Measurements from ENCODE around the gene MYB.
"Not testable (repeated sequence)": the region's sequence is repeated elsewhere in the genome, so short reads cannot be mapped to it uniquely, and the experiment has no call there.

Gene MYB

GRCh38 chr6:135221505-135221904 lies 40.4 kb downstream of the MYB start:
- no peak for DNase-seq (ENCODE audit: low read depth)

DNA sequence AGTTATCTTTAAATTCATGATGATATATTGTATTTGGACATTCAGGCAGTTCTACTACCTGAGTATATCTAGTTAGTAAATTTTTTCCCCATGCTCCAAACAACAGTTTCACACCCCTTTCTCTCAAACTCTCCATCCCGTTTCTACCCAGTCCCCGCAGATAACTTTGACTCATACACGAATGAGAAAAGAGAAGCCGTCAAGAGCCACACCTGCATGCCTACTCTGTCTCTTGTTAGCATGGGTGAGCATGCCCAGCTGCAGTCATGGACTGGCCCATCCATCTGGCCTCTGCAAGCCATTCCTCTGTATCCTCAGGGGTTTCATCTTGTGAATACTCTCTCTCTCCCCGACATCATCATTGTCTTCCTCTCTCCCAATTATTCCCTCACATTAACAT lies 41.5 kb downstream of the MYB start:
- no peak for DNase-seq (ENCODE audit: low read depth)

- no peak for DNase-seq (ENCODE audit: low read depth)
Observed at GRCh38 chr6:135224037-135224647, 43.0 kb downstream of the MYB start.

- no peak for DNase-seq (ENCODE audit: low read depth)
Observed at GRCh38 chr6:135225911-135226310, 44.8 kb downstream of the MYB start.

DNA sequence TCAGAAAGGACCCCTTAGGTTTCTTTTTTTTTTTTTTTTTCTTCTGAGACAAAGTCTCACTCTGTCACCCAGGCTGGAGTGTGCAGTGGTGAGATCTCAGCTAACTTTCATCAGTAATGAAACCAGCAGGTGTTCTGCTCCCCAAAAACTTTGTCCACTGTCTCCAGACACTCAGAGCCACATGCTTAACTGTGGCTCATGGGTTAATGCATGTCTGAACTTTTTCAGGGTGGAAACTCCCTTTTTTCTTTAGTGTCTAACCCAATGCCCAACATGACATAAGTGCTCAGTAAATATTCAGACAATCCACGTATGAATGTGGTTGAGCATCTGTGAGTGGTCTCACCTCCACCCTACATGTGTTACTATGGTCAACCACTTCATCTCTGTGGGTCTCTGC lies 45.4 kb downstream of the MYB start:
- DNase-seq (ENCODE audit: low read depth), result no peak

DNA sequence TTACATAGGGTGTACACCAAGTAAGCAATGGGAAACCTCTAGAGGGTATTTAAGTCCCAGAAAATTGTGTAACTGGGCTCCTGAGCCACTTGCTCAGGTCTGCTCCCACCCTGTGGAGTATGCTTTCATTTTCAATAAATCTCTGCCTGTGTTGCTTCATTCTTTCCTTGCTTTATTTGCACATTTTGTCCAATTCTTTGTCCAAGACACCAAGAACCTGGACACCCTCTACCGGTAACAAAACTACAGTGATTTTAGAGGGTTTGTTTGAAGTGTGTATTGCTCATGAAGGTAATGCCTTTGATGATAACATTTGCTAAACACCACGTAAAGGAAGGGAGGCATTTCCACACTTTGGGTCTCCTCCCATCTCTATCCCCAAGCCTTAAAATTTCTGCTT lies 46.2 kb downstream of the MYB start:
- DNase-seq (ENCODE audit: low read depth), result no peak

DNA sequence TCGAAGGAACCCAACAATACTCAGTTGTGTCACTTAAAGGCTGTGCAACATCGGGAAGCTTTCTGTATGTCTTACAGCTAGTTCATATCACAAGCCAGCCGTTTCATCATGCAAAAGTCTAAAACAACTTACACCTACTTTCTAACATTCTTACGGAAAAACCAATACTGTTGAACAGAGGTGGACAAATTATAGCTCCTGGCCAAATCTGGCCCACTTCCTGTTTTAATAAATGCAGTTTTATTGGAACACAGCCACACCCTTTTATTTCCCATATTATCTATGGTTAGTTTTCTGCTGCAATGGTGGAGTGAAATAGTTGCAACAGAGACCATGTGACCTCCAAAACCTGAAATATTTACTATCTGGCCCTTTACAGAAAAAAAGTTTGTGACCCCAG lies 46.6 kb downstream of the MYB start:
- DNase-seq (ENCODE audit: low read depth), result no peak

DNA sequence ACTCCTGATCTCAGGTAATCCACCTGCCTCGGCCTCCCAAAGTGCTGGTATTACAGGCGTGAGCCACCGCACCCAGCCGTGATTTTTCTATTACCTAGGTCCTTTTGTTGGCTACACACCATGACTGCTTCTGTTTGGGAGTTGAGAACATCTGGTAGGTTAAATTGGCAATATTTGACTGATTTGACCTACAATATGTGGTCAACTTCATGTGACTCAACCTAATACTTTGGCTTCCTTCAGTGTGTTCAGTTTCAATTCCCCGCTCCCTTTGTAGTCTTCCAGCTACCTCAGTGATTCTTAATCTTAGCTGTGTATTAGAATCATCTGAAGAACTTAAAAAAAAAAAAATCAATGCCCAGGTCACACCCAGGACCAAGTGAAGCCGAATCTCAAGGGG lies 47.4 kb downstream of the MYB start:
- no peak for DNase-seq (ENCODE audit: low read depth)

DNA sequence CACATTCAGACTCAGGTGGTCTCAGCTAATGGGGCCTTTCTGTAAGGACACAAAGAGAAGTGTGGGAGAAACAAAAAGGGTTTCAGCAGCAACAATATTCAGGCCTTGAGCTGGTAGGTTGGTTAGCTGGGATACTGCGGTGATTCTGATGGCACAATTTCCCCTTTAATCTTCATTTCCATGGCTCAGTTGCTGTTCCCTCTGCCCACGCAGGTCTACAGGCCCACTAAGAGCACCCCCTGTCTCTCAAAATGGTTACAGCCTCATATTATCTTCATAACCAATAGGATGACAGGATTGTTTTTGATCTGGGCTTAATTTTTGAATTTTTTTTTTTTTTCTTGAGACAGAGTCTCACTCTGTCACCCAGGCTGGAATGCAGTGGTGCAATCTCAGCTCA lies 48.9 kb downstream of the MYB start:
- no peak for DNase-seq (ENCODE audit: low read depth)

- peak; percentile 20 for DNase-seq (ENCODE audit: low read depth)
Observed at GRCh38 chr6:135230711-135231468, 49.8 kb downstream of the MYB start.

GRCh38 chr6:135231469-135231844 lies 50.3 kb downstream of the MYB start:
- DNase-seq (ENCODE audit: low read depth), result peak; percentile 56

- DNase-seq (ENCODE audit: low read depth), result no peak
Observed at GRCh38 chr6:135233686-135234491, 52.8 kb downstream of the MYB start.

DNA sequence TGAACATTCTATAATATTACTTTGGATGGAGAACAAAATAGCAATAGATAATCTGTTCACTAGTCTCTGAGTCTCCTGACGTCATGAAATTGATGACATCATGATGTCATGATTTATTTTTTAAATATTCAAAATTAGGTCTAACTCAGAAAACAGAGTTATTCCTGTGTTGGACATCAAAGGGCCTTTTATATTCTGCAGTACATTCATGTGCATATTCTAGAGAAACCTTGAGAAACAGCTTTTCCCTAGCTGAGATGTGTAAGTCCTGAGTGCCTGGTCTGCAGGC lies 53.3 kb downstream of the MYB start:
- no peak for DNase-seq (ENCODE audit: low read depth)

DNA sequence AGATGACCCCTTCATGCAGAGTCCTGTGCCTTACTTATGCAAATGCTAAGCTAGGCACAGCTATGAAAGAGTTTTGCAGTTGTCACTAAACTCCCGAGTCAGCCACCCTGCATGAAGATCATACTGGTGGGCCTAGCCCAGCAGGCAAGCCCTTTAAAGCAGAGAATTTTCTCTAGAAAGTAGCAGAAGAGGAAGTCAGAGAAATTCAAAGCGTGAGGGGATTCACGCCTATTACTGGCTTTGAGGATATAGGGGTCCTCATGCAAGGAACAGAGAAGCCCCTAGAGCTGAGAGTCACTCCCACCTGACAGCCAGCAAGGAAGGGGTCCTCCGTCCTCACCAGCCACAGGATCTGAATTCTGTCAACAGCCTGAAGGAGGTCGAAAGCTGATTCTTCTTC lies 54.6 kb downstream of the MYB start:
- DNase-seq (ENCODE audit: low read depth), result no peak

GRCh38 chr6:135236319-135236718 lies 55.2 kb downstream of the MYB start:
- DNase-seq (ENCODE audit: low read depth), result no peak

DNA sequence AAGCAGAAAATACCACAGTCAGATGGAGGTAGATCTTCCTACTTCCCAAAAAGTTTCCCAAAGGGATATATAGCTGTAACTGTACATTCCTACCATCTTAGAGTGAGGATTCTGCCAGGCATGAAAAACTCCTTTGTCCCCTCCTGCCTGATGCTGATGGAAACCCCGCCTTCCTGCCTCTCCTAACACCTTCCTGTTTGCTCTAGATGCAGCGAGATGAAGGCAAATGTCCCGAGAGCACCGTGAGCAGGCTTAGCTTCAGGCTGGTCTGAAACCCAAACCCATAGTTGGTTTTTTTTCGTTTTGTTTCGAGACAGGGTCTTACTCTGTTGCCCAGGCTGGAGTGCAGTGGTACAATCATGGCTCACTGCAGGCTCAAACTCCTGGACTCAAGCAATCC lies 55.6 kb downstream of the MYB start:
- DNase-seq (ENCODE audit: low read depth), result no peak

DNA sequence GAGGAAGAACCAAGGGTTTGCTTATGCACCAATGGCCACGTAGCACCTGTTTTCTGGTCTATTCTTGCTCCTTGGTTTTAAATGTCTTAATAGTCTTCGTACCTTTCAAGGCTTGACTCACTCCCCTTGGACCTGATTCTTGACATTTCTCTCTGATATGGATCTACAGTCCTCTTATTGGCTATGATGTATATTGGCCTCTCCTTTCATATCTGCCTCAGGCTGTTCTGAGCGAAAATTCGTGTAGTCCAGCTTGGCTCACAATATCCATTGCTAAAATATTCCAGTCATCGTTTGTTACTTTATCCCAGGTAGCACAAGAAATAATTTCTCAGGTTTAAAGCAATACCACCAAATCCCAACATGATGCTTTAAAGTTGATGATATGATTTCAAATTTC lies 59.6 kb downstream of the MYB start:
- DNase-seq (ENCODE audit: low read depth), result no peak

DNA sequence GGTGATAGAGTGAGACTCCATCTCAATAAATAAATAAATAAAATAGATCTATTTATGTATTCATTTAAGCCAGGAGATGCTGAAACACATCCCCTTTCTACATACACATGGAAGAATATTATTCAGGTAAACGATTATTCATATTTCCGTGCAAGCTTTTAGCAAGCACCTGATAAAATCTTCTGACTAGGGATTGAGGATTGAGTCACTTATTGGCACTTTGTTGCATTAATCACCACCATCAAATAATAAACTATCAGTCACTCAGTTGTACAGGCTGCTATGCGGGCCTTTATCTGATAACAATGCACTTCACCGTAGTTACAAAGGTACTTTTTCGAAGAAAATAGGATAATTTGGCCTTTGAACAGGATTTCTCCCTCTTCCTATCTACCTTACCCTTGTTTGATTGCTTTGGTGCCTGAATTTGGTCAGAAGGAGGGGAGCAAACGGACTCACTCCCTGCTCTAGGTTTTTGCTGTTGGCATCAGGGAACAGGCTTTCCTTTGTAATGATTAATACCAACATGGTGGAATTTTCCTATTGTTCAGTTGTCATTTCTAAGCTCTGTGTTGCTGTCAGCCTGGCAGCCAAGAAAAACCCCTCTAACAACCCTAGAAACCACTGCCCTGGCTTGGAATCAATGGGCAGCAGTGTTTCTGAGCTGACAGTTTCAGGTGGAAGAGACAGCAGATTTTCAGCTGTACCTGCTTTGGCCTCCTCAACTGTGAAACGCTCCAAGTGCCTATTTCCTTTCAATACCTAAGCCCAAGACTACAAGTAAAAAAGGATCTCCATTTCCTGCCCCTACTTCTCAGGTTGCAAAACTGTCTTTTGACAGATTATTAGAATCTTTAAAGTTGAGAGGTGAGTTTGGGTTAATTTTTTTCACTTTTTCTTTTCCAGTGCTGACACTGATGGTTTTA lies 63.0 kb downstream of the MYB start:
- no peak for DNase-seq (ENCODE audit: low read depth)

GRCh38 chr6:135244805-135245204 lies 63.7 kb downstream of the MYB start:
- no peak for DNase-seq (ENCODE audit: low read depth)

DNA sequence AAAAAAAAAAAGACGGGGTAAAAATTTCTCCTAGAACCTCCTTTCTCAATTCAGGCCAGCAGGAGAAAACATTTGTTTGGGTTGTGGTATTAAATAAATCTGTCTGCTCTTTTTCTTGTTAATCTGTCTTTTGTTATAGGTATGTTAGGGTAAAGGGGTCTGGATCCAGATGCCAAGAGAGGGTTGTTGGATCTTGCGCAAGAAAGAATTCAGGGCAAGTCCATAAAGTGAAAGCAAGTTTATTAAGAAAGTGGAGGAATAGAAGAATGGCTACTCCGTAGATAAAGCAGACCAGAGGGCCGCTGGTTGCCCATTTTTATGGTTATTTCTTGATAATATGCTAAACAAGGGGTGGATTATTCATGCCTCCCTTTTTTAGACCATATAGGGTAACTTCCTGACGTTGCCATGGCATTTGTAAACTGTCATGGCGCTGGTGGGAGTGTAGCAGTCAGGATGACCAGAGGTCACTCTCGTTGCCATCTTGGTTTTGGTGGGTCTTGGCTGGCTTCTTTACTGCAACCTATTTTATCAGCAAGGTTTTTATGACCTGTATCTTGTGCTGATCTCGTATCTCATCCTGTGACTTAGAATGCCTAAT lies 65.4 kb downstream of the MYB start:
- not testable (repeated sequence) for DNase-seq (ENCODE audit: low read depth)

GRCh38 chr6:135250234-135250633 lies 69.1 kb downstream of the MYB start:
- peak; percentile 39 for DNase-seq (ENCODE audit: low read depth)

All from EH (cell line).